Naive thymus-derived CD8-positive, alpha-beta T cell (primary cell): ENCODE measurements around the gene TMEM74B. TPM values are rescaled to one million over a fixed set of nuclear protein-coding genes. Genes with fewer than 3 reads are reported as not detected.

Experiments
- ATAC-seq, 2 donors: fragments of 150-1000 bp; cut with Tn5 transposase in 1 of 2; sonication (Bioruptor Pico), chemical (Tn5 transposase) in 1 of 2; 1 replicate in 1 of 2; 2 replicates in 1 of 2; pipeline ENCODE4 v1.10.0; 2021; ENCODE audit warnings: mild to moderate bottlenecking in 2 of 2, moderate library complexity in 2 of 2
- POLR2A ChIA-PET: fragments of 350-600 bp; sonication (Branson Sonifier 250); formaldehyde crosslinking; loops from one replicate; lab custom pipeline; 2021; ENCODE audit warnings: antibody characterized with exemption; lab: Charles Lee
- DNase-seq, 10 donors: peaks; one replicate each; pipeline versions ENCODE4 v3.0.0 to v3.0.0-alpha.2; 2020 to 2022
- H3K27ac Mint-ChIP-seq, 10 donors: one replicate each; pipeline ENCODE4 v1.8.0; 2020 to 2022; ENCODE audit warnings: mild to moderate bottlenecking in 10 of 10, mixed read lengths in 10 of 10, moderate library complexity in 4 of 10, inconsistent platforms in 1 of 10
- H3K27me3 Mint-ChIP-seq, 5 donors: one replicate each; pipeline ENCODE4 v1.8.0; 2021 to 2022; ENCODE audit warnings: mixed read lengths in 5 of 5
- H3K36me3 Mint-ChIP-seq, 3 donors: one replicate each; pipeline ENCODE4 v1.8.0; 2020 to 2022; ENCODE audit warnings: mixed read lengths in 3 of 3, mild to moderate bottlenecking in 2 of 3, inconsistent platforms in 1 of 3
- H3K4me1 Mint-ChIP-seq, 4 donors: one replicate each; pipeline ENCODE4 v1.8.0; 2021 to 2022; ENCODE audit warnings: mixed read lengths in 4 of 4
- H3K4me3 Mint-ChIP-seq, 10 donors: one replicate each; pipeline ENCODE4 v1.8.0; 2020 to 2022; ENCODE audit warnings: mild to moderate bottlenecking in 10 of 10, mixed read lengths in 10 of 10, moderate library complexity in 6 of 10, inconsistent platforms in 1 of 10
- H3K9me3 Mint-ChIP-seq, 9 donors: one replicate each; pipeline ENCODE4 v1.8.0; 2020 to 2022; ENCODE audit warnings: mixed read lengths in 9 of 9, mild to moderate bottlenecking in 3 of 9, inconsistent platforms in 1 of 9, moderate library complexity in 1 of 9
- polyA plus RNA-seq, 3 donors: library from polyadenylated mRNA; unstranded; fragments of 300-500 nt; fragmentation: Illumina TruSeq; gene quantifications; one replicate each; pipeline ENCODE4 v1.2.3, GENCODE V29; 2021
- total RNA-seq, 8 experiments: library from RNA in 2 of 8; stranded (reverse) in 2 of 8; gene quantifications; one replicate each; pipeline ENCODE4 v1.2.3 and lab custom pipeline; 2021 to 2026

Gene TMEM74B
- total and polyA plus RNA-seq, 5 experiments from 2014 or later, result not detected

GRCh38 chr20:1186367-1186991 is 1.7 kb upstream of the TMEM74B start:
- POLR2A ChIA-PET, result no interaction called here
- Mint-ChIP-seq H3K4me1 (peaks cover 9 to 14% (median 13%) of the 10 kb centered on the region in 4 donors), H3K27me3 (peaks cover 21 to 30% (median 26%) of the 10 kb centered on the region in 5 donors), H3K9me3 (no peaks in the 10 kb centered on the region), H3K36me3 (peaks cover 0 to 5% (median 0%) of the 10 kb centered on the region in 3 donors), H3K4me3 (peak overlapping the region in 9 of 10 donors; percentile 41 to 78 (median 73)), H3K27ac (no peak overlapping the region)
- no peak for ATAC-seq
- DNase-seq, result no peak

DNA sequence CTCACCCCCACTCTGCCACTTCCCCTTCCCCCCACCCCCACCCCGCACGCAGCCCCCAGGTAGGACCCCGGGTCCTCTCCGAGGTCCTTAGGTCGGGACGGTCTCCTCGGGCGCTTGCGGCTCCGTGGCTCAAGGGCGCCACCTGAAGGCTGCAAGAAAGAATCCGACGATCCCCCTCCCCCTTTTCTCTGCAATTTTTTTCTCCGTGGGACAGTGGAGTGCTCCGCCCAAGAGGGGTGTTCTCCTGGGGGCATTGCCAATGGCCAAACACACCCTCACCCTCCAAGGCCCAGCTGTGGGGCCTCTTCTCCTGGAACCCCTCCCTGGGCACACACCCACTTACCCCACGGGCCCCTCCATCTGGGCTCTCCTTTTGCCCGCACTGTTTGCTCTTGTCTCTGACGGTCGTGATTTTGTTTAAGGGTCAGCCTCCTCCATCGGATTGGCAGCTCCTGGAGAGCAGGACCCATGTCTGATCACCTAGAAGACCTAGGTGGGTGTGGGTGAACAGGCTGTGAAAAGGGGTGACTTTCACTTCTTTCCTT is 1.1 kb upstream of the TMEM74B start:
- Mint-ChIP-seq H3K27ac (peak overlapping the region in 1 of 10 donors; percentile 62), H3K36me3 (peaks cover 0 to 5% (median 0%) of the 10 kb centered on the region in 3 donors), H3K27me3 (peaks cover 21 to 30% (median 26%) of the 10 kb centered on the region in 5 donors), H3K4me3 (peak overlapping the region in 9 of 10 donors; percentile 62 to 80 (median 74)), H3K9me3 (no peaks in the 10 kb centered on the region), H3K4me1 (peaks cover 9 to 14% (median 13%) of the 10 kb centered on the region in 4 donors)
- peak in 8 of 10 donors; percentile 11 to 45 (median 34) for DNase-seq
- peak; percentile 75 for ATAC-seq
- POLR2A ChIA-PET, result no interaction called here

- H3K27ac Mint-ChIP-seq, result no peak overlapping the region
- no peaks in the 10 kb centered on the region for H3K9me3 Mint-ChIP-seq
- peaks cover 9 to 14% (median 13%) of the 10 kb centered on the region in 4 donors for H3K4me1 Mint-ChIP-seq
- POLR2A ChIA-PET, result no interaction called here
- no peak for DNase-seq
- ATAC-seq, result peak; percentile 43 to 48
- H3K27me3 Mint-ChIP-seq, result peaks cover 21 to 30% (median 26%) of the 10 kb centered on the region in 5 donors
- H3K36me3 Mint-ChIP-seq, result peaks cover 0 to 5% (median 0%) of the 10 kb centered on the region in 3 donors
- peak overlapping the region in 2 of 10 donors; percentile 39 to 76 for H3K4me3 Mint-ChIP-seq
Measured at GRCh38 chr20:1185316-1185741, 548 bp upstream of the TMEM74B start.

GRCh38 chr20:1184260-1184637 is 532 bp downstream of the TMEM74B start:
- ATAC-seq (no peak), DNase-seq (no peak)
- Mint-ChIP-seq H3K27ac (peak overlapping the region in 1 of 10 donors; percentile 19), H3K4me3 (peak overlapping the region; percentile 57 to 89 (median 76)), H3K36me3 (peaks cover 0 to 5% (median 0%) of the 10 kb centered on the region in 3 donors), H3K4me1 (peaks cover 9 to 14% (median 13%) of the 10 kb centered on the region in 4 donors), H3K27me3 (peaks cover 18 to 26% (median 24%) of the 10 kb centered on the region in 5 donors), H3K9me3 (no peaks in the 10 kb centered on the region)
- POLR2A ChIA-PET, result interaction anchor here (0.6 kb wide), 1 partner anchor 593 kb away, joined by 3 read pairs; no protein-coding TSS in a partner anchor

DNA sequence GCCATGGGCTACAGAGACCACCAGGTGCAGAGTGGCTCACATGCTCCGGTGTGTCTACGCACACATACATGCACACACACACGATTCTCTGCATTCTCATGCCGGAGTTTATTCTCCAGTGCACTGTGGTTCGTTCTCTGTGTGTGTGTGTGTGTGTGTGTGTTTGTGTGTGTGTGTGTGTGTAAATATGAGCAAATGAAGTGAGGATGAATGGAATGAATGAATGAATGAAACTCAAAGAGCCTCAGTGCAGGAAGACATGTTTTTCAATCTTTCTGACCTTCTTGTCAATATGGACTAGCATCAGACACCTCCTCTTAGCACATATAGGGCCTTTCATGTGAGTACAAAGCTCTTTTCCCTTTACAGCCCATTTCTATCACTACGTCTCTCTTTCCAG is 1.6 kb downstream of the TMEM74B start:
- Mint-ChIP-seq H3K4me1 (peaks cover 9 to 14% (median 13%) of the 10 kb centered on the region in 4 donors), H3K4me3 (peak overlapping the region in 4 of 10 donors; percentile 1 to 78 (median 31))
- POLR2A ChIA-PET, result no interaction called here

DNA sequence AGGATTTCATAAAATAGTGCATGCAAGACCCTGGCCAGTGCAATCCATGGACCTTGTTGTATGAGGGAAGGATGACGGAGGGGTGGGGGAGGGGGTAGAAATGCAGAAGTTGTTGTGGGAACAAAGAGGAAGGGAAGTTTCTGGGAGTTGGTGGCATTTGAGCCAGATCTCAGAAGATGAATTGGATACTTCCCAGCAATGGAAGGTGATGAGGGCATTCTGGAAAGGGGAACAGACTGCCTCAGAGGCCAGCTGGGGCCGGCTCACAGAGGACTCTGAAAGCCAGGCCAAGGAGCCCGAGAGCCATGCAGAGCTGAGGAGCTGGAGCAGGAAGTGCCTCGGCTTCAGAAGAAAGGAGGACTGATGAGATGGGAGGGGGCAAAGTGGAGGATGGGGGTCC is 2.7 kb downstream of the TMEM74B start:
- no peaks in the 10 kb centered on the region for H3K9me3 Mint-ChIP-seq
- H3K4me3 Mint-ChIP-seq, result peak overlapping the region in 1 of 10 donors; percentile 2
- peaks cover 0 to 12% (median 0%) of the 10 kb centered on the region in 3 donors for H3K36me3 Mint-ChIP-seq
- peaks cover 9 to 14% (median 13%) of the 10 kb centered on the region in 4 donors for H3K4me1 Mint-ChIP-seq
- H3K27me3 Mint-ChIP-seq, result peaks cover 18 to 26% (median 24%) of the 10 kb centered on the region in 5 donors
- DNase-seq (no peak), ATAC-seq (no peak)
- POLR2A ChIA-PET, result no interaction called here
- no peak overlapping the region for H3K27ac Mint-ChIP-seq

More for the DNA sequence above, 1.6 kb downstream of the TMEM74B start:
- Mint-ChIP-seq H3K36me3 (peaks cover 0 to 5% (median 0%) of the 10 kb centered on the region in 3 donors), H3K9me3 (no peaks in the 10 kb centered on the region), H3K27me3 (peaks cover 18 to 26% (median 24%) of the 10 kb centered on the region in 5 donors), H3K27ac (no peak overlapping the region)
- ATAC-seq, result no peak
- DNase-seq, result no peak

- H3K9me3 Mint-ChIP-seq, result no peaks in the 10 kb centered on the region
- peaks cover 0 to 18% (median 0%) of the 10 kb centered on the region in 3 donors for H3K36me3 Mint-ChIP-seq
- POLR2A ChIA-PET, result no interaction called here
- ATAC-seq, result no peak
- no peak overlapping the region for H3K4me3 Mint-ChIP-seq
- peaks cover 7 to 11% (median 9%) of the 10 kb centered on the region in 4 donors for H3K4me1 Mint-ChIP-seq
- peaks cover 15 to 22% (median 21%) of the 10 kb centered on the region in 5 donors for H3K27me3 Mint-ChIP-seq
- no peak overlapping the region for H3K27ac Mint-ChIP-seq
- no peak for DNase-seq
Measured at GRCh38 chr20:1180949-1181348, 3.8 kb downstream of the TMEM74B start.

DNA sequence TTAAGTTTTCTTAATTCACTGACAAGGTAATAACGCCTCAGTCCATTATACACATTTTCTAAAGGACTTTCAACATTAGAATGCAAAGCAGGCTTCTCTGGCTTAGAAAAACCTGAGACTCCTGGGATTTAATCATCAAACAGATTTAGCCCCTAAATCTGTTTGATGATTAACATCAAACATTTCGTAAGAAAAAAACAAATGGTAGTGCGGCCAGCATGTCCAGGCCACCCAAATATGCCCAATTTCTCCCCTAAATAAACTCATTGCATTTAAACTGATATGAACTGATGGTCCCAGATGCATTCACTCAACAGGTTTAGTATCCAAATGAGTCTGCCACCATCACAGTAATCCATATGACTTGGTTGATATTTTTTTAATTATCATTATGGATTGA is 6.2 kb downstream of the TMEM74B start:
- H3K4me1 Mint-ChIP-seq, result peaks cover 0 to 2% (median 0%) of the 10 kb centered on the region in 4 donors
- H3K27me3 Mint-ChIP-seq, result peaks cover 4 to 8% (median 8%) of the 10 kb centered on the region in 5 donors
- H3K27ac Mint-ChIP-seq, result no peak overlapping the region
- H3K36me3 Mint-ChIP-seq, result peaks cover 4 to 35% (median 7%) of the 10 kb centered on the region in 3 donors
- POLR2A ChIA-PET, result no interaction called here
- no peak for ATAC-seq
- no peak overlapping the region for H3K4me3 Mint-ChIP-seq
- no peak for DNase-seq
- no peaks in the 10 kb centered on the region for H3K9me3 Mint-ChIP-seq

DNA sequence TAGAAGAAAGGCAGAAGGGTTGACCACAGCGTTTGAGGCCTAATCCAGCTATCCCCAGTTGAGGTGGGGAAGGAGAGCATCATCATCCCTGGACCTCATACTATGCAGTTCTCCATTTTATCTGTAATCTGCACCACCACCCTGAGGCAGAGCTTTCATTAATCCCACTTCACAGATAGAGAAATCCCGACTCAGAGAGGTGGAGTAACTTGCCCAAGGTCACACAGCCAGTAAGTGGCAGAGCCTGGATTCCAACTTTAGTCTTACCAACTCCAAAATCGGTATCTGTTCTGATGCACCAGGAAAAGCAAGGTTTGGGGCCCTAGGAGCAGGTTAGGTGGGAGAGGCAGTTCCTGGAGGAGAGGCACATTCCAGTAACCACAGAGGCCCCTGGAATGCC is 6.7 kb downstream of the TMEM74B start:
- H3K27ac Mint-ChIP-seq, result no peak overlapping the region
- no peaks in the 10 kb centered on the region for H3K9me3 Mint-ChIP-seq
- H3K4me3 Mint-ChIP-seq, result no peak overlapping the region
- POLR2A ChIA-PET, result no interaction called here
- peaks cover 0 to 2% (median 0%) of the 10 kb centered on the region in 4 donors for H3K4me1 Mint-ChIP-seq
- H3K36me3 Mint-ChIP-seq, result peaks cover 4 to 40% (median 9%) of the 10 kb centered on the region in 3 donors
- H3K27me3 Mint-ChIP-seq, result peaks cover 0 to 4% (median 3%) of the 10 kb centered on the region in 5 donors
- ATAC-seq, result no peak
- DNase-seq, result no peak

GRCh38 chr20:1177680-1178079 is 7.1 kb downstream of the TMEM74B start:
- ATAC-seq, result no peak
- POLR2A ChIA-PET, result no interaction called here
- H3K9me3 Mint-ChIP-seq, result no peaks in the 10 kb centered on the region

DNA sequence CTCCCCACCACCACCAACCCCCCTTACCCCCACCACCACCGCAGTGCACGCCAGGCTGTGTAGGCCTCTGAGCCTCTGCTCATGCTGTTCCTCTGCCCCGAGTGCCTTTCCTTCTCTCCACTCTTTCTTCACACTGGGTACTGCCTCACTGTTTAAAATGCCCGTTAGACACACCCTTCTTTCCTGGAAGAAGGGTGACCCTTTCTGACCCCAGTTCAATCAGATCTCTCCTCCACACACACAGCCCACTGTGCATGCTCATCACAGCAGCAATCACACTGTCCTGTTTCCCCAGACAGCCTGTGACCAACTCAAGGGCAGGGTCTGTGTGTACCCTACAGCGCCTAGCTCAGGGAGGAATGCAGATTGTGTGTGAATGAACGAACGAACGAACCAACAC is 10.0 kb downstream of the TMEM74B start:
- peaks cover 4 to 64% (median 18%) of the 10 kb centered on the region in 3 donors for H3K36me3 Mint-ChIP-seq
- H3K4me1 Mint-ChIP-seq, result peaks cover 0 to 5% (median 0%) of the 10 kb centered on the region in 4 donors
- H3K27ac Mint-ChIP-seq, result peak overlapping the region in 1 of 10 donors; percentile 83
- no peaks in the 10 kb centered on the region for H3K27me3 Mint-ChIP-seq
- DNase-seq, result no peak
- H3K9me3 Mint-ChIP-seq, result no peaks in the 10 kb centered on the region
- POLR2A ChIA-PET, result no interaction called here
- no peak overlapping the region for H3K4me3 Mint-ChIP-seq
- no peak for ATAC-seq

More at GRCh38 chr20:1177680-1178079, 7.1 kb downstream of the TMEM74B start:
- no peak for DNase-seq
- Mint-ChIP-seq H3K27ac (no peak overlapping the region), H3K4me3 (no peak overlapping the region), H3K36me3 (peaks cover 4 to 41% (median 9%) of the 10 kb centered on the region in 3 donors), H3K4me1 (peaks cover 0 to 2% (median 0%) of the 10 kb centered on the region in 4 donors), H3K27me3 (peaks cover 0 to 4% (median 0%) of the 10 kb centered on the region in 5 donors)

- DNase-seq (no peak), ATAC-seq (no peak)
- Mint-ChIP-seq H3K4me1 (peaks cover 0 to 5% (median 0%) of the 10 kb centered on the region in 4 donors), H3K9me3 (no peaks in the 10 kb centered on the region), H3K27ac (peak overlapping the region in 1 of 10 donors; percentile 34), H3K27me3 (no peaks in the 10 kb centered on the region), H3K4me3 (peak overlapping the region in 1 of 10 donors; percentile 38), H3K36me3 (peaks cover 4 to 75% (median 23%) of the 10 kb centered on the region in 3 donors)
- POLR2A ChIA-PET, result no interaction called here
Measured at GRCh38 chr20:1173698-1174097, 11.1 kb downstream of the TMEM74B start.
